Measurements from ENCODE around the gene EEFSEC.

EEFSEC gene

GRCh38 chr3:128218548-128219257 lies 65.4 kb downstream of the EEFSEC start:
- no peak for DNase-seq

GRCh38 chr3:128221328-128221727 lies 68.0 kb downstream of the EEFSEC start:
- no peak for DNase-seq

GRCh38 chr3:128222796-128223385 lies 69.6 kb downstream of the EEFSEC start:
- no peak for DNase-seq

GRCh38 chr3:128226186-128226725 lies 73.0 kb downstream of the EEFSEC start:
- no peak for DNase-seq

- DNase-seq = no peak
These were observed 73.6 kb downstream of the EEFSEC start for GRCh38 chr3:128226795-128227395.

DNA sequence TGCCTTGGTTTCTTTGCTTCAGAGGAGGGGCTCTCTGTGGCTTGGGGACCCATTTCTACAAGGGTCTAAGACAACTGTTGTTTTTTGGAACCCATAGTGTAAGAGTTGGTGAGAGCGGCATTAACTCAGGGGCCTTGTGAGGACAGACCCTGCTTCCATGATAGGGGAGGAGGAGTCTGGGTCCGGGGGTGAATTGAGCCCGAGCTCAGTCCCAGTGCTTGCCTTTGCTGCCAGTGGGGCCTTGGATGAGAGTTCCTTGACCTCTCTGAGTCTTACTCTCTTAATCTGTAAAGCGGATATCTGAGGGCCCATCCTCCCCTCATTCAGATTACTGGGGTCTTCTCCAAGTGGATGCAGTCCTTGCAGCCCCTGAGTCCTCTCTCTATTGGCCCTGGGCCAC lies 74.2 kb downstream of the EEFSEC start:
- DNase-seq = no peak

GRCh38 chr3:128228366-128228910 lies 75.2 kb downstream of the EEFSEC start:
- DNase-seq = no peak

- no peak for DNase-seq
These were observed 76.0 kb downstream of the EEFSEC start for GRCh38 chr3:128229106-128229857.

GRCh38 chr3:128231606-128232005 lies 78.3 kb downstream of the EEFSEC start:
- DNase-seq = no peak

- no peak for DNase-seq
These were observed 79.3 kb downstream of the EEFSEC start for GRCh38 chr3:128232376-128233178.

- DNase-seq = no peak
These were observed 82.1 kb downstream of the EEFSEC start for GRCh38 chr3:128235207-128235926.

GRCh38 chr3:128236657-128237056 lies 83.4 kb downstream of the EEFSEC start:
- no peak for DNase-seq

- no peak for DNase-seq
These were observed 84.3 kb downstream of the EEFSEC start for GRCh38 chr3:128237348-128238183.

- no peak for DNase-seq
These were observed 84.9 kb downstream of the EEFSEC start for GRCh38 chr3:128238184-128238489.

DNA sequence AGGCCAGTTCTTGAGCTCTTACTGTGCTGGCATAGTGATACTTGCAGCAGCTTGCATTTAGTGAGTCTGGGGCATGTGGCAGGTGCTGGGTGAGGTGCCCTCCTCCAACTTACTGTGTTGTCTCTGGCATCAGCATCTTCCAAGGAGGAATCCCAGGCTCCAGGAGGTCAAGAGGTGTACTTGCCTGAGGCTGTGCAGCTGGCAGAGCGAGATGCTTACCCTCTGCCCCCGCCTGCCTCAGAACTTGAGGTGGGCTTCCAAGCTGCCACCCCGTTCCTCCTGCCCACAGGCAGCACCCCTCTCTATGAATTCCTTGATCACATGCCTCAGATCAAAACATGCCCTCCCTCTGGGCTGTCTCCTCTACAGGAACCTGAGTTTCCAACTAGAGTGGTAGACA lies 86.0 kb downstream of the EEFSEC start:
- no peak for DNase-seq

GRCh38 chr3:128240232-128240631 lies 87.0 kb downstream of the EEFSEC start:
- no peak for DNase-seq

DNA sequence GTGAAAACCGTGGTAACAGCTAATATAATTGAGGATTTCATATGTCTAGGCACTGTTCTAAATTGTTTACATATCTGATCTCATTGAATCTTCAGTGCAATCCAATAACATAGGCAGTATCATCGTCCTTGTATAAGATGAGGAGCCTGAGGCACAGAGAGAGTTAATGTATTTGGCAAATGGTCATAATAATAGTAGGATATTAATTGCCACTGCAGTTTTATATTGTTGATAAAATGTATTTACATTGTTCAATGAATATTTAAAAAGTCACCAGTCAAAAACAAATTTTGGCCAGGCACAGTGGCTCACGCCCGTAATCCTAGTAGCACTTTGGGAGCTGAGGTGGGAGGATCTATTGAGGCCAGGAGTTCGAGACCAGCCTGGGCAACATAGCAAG lies 88.5 kb downstream of the EEFSEC start:
- no peak for DNase-seq

DNA sequence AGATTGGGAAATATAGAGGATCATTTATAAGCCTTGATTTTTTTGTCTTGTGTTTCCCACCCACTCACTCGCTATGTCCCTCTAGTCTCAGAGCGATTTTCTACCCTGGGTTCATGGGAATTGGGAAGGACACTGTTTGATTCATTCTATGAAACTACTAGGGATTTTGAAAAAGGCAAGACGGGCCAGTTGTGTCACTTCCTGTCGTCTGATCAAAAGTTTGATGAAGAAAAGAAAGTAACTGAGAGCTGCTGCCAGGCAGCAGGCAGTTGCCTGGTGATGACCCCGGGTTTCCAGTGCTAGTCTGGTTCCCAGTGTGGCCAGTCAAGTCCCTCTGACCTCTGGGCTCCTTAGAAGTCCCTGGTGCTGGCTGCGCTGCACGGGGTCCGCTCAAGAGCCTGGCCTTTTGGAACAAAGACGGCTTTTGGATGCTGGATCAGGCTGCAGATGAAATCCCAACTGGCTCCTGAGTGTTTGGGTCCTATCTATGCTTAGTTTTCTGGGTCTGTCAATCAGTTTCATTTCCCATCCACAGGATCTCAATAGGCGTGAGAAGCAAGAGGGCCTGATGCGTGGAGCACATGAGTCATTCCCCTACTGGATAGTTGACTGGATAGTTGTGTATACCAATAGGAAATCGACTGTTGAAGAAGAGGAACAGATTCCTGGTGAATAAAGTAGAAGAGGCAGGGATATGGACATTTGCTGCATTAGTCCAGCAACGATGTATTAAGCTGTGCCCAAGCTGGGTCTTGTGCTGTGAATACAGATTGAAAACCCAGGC lies 89.7 kb downstream of the EEFSEC start:
- no peak for DNase-seq

GRCh38 chr3:128243602-128244504 lies 90.6 kb downstream of the EEFSEC start:
- DNase-seq = no peak
